Endothelial cell (in vitro differentiated cells): ENCODE data around the gene IL19. TPM values are rescaled to one million over a fixed set of nuclear protein-coding genes. Genes with fewer than 3 reads are reported as not detected.

Source experiments
- DNase-seq: peaks from one replicate; pipeline ENCODE4 v3.0.0; 2021; ENCODE audit warnings: low spot score
- H3K27ac Mint-ChIP-seq: one replicate; pipeline ENCODE4 v1.8.0; 2021; ENCODE audit warnings: mixed read lengths, inconsistent platforms; ENCODE audit not compliant: unreplicated experiment
- H3K27me3 Mint-ChIP-seq: one replicate; pipeline ENCODE4 v1.8.0; 2021; ENCODE audit warnings: mild to moderate bottlenecking, moderate library complexity, mixed read lengths, inconsistent platforms; ENCODE audit not compliant: unreplicated experiment
- H3K36me3 Mint-ChIP-seq: one replicate; pipeline ENCODE4 v1.8.0; 2021; ENCODE audit warnings: mild to moderate bottlenecking, low read depth, mixed read lengths, inconsistent platforms; ENCODE audit not compliant: unreplicated experiment
- H3K4me1 Mint-ChIP-seq: one replicate; pipeline ENCODE4 v1.8.0; 2021; ENCODE audit warnings: mild to moderate bottlenecking, mixed read lengths, inconsistent platforms; ENCODE audit not compliant: unreplicated experiment
- H3K4me3 Mint-ChIP-seq: one replicate; pipeline ENCODE4 v1.8.0; 2021; ENCODE audit warnings: mild to moderate bottlenecking, mixed read lengths, inconsistent platforms; ENCODE audit not compliant: unreplicated experiment
- H3K9me3 Mint-ChIP-seq: one replicate; pipeline ENCODE4 v1.8.0; 2021; ENCODE audit warnings: mixed read lengths, inconsistent platforms; ENCODE audit not compliant: unreplicated experiment
- total RNA-seq: library from RNA; stranded (reverse); fragmentation: NEBNext Ultra II Directional; extraction: Animal tissue kit (Norgen Biotek cat#: 25700); gene quantifications from one replicate; pipeline ENCODE4 v1.2.1, GENCODE V29; 2021; ENCODE audit not compliant: unreplicated experiment
- TF ChIP-seq, protein P1 (sequence below): fragments of 200-600 bp; sonication (generic); IDR thresholded peaks from one replicate; pipeline ENCODE4 v1.5.0; 2021; ENCODE audit warnings: antibody characterized with exemption; ENCODE audit not compliant: unreplicated experiment

IL19 gene
- total RNA-seq, 1 donor from 2014 or later = not detected

DNA sequence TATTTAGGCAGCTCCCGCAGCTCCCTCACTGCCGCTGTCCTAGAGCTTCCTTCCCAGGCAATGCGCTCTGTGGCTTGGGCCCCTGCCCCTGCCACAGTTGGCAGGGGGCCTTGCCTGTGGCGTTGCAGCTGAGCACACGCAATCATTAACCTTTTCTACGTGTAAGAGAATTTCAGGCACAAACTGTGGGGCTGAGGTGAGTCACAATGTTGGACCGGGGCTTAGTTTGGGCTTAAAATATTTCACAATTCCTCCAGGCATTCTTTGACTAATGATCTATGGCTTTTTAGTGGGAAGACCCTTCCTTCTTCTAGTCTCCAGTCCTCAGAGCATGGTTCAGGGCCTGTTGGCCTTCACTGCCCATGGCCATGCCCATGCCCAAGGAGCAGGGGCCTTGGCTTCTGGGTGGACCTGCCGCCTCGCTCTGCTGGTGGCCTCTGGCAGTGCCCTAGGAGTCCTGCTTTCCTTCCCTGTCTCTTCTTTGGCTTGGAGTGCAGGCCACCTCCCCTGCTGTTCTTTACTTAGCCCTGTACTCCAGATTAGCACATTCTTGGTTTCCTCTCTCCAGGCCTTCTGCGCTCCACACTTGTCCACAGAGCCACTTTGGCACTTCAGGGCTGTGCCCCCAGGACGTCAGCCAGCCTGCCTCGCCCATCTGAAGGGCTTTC is 46.6 kb upstream of the IL19 start:
- DNase-seq = no peak
- Mint-ChIP-seq H3K4me1 (peaks cover 9% of the 10 kb centered on the region), H3K4me3 (no peak overlapping the region), H3K27ac (no peak overlapping the region), H3K27me3 (peaks cover 6% of the 10 kb centered on the region), H3K9me3 (no peaks in the 10 kb centered on the region), H3K36me3 (peaks cover 4% of the 10 kb centered on the region)
- TF ChIP-seq, protein P1, sequence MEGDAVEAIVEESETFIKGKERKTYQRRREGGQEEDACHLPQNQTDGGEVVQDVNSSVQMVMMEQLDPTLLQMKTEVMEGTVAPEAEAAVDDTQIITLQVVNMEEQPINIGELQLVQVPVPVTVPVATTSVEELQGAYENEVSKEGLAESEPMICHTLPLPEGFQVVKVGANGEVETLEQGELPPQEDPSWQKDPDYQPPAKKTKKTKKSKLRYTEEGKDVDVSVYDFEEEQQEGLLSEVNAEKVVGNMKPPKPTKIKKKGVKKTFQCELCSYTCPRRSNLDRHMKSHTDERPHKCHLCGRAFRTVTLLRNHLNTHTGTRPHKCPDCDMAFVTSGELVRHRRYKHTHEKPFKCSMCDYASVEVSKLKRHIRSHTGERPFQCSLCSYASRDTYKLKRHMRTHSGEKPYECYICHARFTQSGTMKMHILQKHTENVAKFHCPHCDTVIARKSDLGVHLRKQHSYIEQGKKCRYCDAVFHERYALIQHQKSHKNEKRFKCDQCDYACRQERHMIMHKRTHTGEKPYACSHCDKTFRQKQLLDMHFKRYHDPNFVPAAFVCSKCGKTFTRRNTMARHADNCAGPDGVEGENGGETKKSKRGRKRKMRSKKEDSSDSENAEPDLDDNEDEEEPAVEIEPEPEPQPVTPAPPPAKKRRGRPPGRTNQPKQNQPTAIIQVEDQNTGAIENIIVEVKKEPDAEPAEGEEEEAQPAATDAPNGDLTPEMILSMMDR = no peak

DNA sequence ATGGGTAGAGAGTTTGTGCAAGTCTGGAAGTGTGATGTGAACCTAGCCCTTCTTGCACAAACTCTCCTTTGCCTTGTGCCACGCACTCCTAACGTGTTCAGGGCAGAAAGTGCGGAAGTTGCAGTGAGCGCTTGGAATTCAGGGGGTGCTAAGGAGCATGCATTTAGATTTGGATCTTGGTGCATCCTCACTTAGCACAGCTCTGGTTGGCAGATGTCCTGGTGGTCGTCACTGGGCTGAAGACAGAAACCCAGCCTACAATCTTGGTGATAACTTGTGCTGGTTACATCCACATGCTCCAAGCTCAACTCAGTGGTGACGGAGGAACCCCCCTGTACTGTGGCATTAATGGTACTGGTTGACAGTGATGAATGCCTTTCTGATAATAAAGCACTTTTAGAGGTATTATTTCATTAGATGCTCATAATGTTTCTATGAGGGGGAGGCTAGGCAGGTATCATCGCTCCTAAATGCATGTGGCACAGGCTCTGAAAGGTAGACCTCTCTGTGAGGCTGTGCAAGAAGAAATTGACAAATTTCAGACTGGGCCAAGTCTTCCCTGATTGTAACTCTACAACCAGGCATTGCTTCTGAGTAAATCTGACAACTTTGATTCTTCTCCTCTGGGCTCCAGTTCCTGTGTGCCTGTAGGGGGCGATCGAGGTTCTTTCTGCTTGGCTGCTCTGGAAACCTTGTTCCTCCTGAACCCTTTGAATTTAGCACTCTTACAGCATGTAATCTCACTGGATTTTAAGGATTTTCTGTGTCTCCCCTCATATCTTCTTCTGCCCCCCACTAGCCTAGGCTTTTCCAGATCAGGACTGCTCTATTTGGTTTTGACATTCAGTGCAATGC is 45.2 kb upstream of the IL19 start:
- Mint-ChIP-seq H3K27me3 (peaks cover 6% of the 10 kb centered on the region), H3K9me3 (no peaks in the 10 kb centered on the region), H3K4me3 (no peak overlapping the region), H3K36me3 (peaks cover 9% of the 10 kb centered on the region), H3K4me1 (peaks cover 9% of the 10 kb centered on the region), H3K27ac (peak overlapping the region; percentile 42)
- DNase-seq = peak; percentile 67
- TF ChIP-seq, protein P1 = no peak

DNA sequence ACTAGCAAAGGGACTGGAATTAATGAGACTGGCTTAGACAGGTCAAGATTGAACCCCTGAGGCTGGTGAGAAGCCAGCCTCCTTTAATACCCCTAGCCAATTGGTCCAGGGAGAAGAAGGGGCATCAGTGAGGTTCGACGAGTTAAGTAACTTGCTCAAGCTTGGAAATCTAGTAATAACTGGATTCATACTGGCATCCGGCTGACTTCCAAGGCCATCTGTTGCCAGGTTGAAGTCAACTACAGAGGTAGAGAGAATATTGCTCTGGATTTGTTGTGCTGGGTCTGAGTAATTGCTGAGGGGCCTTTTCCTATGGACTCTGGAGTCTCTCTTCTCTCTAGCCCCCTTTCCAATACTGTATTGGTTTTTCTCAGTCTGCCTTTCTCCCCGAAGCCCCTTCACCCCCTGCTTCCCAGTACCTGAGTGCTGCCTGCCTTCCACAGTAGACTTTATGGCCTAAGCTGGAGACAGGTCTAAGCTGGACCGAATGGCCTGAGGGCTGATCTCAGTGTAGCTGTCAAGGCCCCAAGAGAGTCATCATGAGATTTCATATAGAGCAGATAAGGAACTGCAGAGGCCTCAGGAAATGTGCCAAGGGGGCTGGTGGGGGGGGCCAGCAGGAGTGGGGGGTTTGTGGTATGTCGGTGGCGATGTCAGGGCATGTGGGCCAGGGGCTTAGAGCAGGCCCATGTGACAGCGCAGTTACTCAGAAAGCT is 42.4 kb upstream of the IL19 start:
- peaks cover 12% of the 10 kb centered on the region for H3K27me3 Mint-ChIP-seq
- DNase-seq = no peak
- no peak overlapping the region for H3K27ac Mint-ChIP-seq
- H3K36me3 Mint-ChIP-seq = peaks cover 21% of the 10 kb centered on the region
- peaks cover 14% of the 10 kb centered on the region for H3K4me1 Mint-ChIP-seq
- no peak overlapping the region for H3K4me3 Mint-ChIP-seq
- TF ChIP-seq, protein P1 = no peak
- no peaks in the 10 kb centered on the region for H3K9me3 Mint-ChIP-seq

DNA sequence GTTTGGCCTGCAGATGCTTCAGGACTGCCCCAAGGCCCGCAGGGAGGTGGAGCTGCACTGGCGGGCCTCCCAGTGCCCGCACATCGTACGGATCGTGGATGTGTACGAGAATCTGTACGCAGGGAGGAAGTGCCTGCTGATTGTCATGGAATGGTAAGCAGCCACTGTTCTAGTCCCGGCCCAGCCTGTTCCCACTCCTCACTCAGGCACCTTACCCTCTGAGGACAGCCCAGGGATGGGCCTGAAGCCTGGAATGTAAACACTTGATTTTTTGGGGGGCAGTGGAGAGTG is 41.9 kb upstream of the IL19 start:
- DNase-seq = no peak
- peaks cover 24% of the 10 kb centered on the region for H3K36me3 Mint-ChIP-seq
- H3K27ac Mint-ChIP-seq = no peak overlapping the region
- TF ChIP-seq, protein P1 = no peak
- H3K4me3 Mint-ChIP-seq = no peak overlapping the region
- H3K27me3 Mint-ChIP-seq = peaks cover 14% of the 10 kb centered on the region
- H3K4me1 Mint-ChIP-seq = peaks cover 15% of the 10 kb centered on the region
- no peaks in the 10 kb centered on the region for H3K9me3 Mint-ChIP-seq

DNA sequence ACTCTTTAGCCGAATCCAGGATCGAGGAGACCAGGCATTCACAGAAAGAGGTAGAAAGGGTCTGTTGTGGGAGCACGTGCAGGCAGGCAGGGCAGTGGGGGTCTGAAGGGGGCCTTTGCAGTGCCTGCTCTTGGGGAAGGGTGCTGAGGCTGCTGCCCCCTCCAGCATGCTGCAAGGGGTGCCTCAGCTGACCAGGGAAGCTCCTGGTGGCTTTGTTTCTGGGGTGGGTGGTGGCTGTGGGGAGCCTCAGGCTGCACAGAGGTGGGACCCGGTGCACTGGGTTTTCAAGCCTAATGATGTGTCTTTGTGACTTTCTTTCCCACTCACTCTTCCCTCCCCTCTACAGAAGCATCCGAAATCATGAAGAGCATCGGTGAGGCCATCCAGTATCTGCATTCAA is 41.5 kb upstream of the IL19 start:
- H3K9me3 Mint-ChIP-seq = no peaks in the 10 kb centered on the region
- peaks cover 25% of the 10 kb centered on the region for H3K36me3 Mint-ChIP-seq
- TF ChIP-seq, protein P1 = no peak
- H3K27me3 Mint-ChIP-seq = peaks cover 14% of the 10 kb centered on the region
- no peak overlapping the region for H3K27ac Mint-ChIP-seq
- peaks cover 15% of the 10 kb centered on the region for H3K4me1 Mint-ChIP-seq
- H3K4me3 Mint-ChIP-seq = no peak overlapping the region
- no peak for DNase-seq
